ENCODE measurements around the gene CLN6.

The CLN6 gene

GRCh38 chr15:68220967-68221366 is 8.6 kb downstream of the CLN6 start:
- TF ChIP-seq CTCF (IDR thresholded peaks at IDR 0.05; ENCODE audit: low read depth, low read length) = no peak
- no peak overlapping the region for H3K4me3 ChIP-seq (ENCODE audit: low read depth, low read length)

- TF ChIP-seq CTCF (IDR thresholded peaks at IDR 0.05; ENCODE audit: low read depth, low read length) = no peak
- H3K4me3 ChIP-seq (ENCODE audit: low read depth, low read length) = no peak overlapping the region
Measured at GRCh38 chr15:68220489-68220888, 9.0 kb downstream of the CLN6 start.

GRCh38 chr15:68218847-68219798 is 10.4 kb downstream of the CLN6 start:
- TF ChIP-seq CTCF (IDR thresholded peaks at IDR 0.05; ENCODE audit: low read depth, low read length) = no peak
- no peak overlapping the region for H3K4me3 ChIP-seq (ENCODE audit: low read depth, low read length)

GRCh38 chr15:68218331-68218730 is 11.2 kb downstream of the CLN6 start:
- no peak for TF ChIP-seq CTCF (IDR thresholded peaks at IDR 0.05; ENCODE audit: low read depth, low read length)
- no peak overlapping the region for H3K4me3 ChIP-seq (ENCODE audit: low read depth, low read length)

- no peak for TF ChIP-seq CTCF (IDR thresholded peaks at IDR 0.05; ENCODE audit: low read depth, low read length)
- H3K4me3 ChIP-seq (ENCODE audit: low read depth, low read length) = no peak overlapping the region
Measured at GRCh38 chr15:68217341-68217740, 12.2 kb downstream of the CLN6 start.

- no peak for TF ChIP-seq CTCF (IDR thresholded peaks at IDR 0.05; ENCODE audit: low read depth, low read length)
- H3K4me3 ChIP-seq (ENCODE audit: low read depth, low read length) = no peak overlapping the region
Measured at GRCh38 chr15:68214838-68215254, 14.7 kb downstream of the CLN6 start.

All from WI38 (cell line).